Loucy (cell line): ENCODE results near the gene RAPGEF2.

Experiments used
- CTCF ChIP-seq: fragments of 200-600 bp; sonication (generic); conservative IDR thresholded peaks from 2 replicates; pipeline ENCODE4 v1.5.1; 2014; ENCODE audit warnings: mild to moderate bottlenecking, antibody characterized with exemption, low read length
- EZH2phosphoT487 ChIP-seq: fragments of 200-600 bp; IDR thresholded peaks from 2 replicates; pipeline ENCODE4 v1.6.1; 2018; ENCODE audit warnings: antibody characterized with exemption, mild to moderate bottlenecking, moderate library complexity, borderline replicate concordance

GRCh38 chr4:159242427-159242826, 139.5 kb downstream of the RAPGEF2 start:
- no peak for TF ChIP-seq CTCF
- no peak for TF ChIP-seq EZH2phosphoT487
